SK-N-SH (cell line): ENCODE results near the gene PTGES3. TPM values are rescaled to one million over a fixed set of nuclear protein-coding genes. Genes with fewer than 3 reads are reported as not detected.

Experiments used
- CTCF ChIA-PET: fragments of 300-600, 350-600 bp; formaldehyde crosslinking; extraction: SDS; loops from one replicate; lab custom pipeline; 2021; lab: Yijun Ruan, JAX
- POLR2A ChIA-PET: fragments of 350-600 bp; sonication (Branson Sonifier 250); formaldehyde crosslinking; extraction: SDS; loops from one replicate; lab custom pipeline; 2020; ENCODE audit warnings: antibody characterized with exemption, inconsistent platforms; lab: Yijun Ruan, JAX
- DNase-seq: peaks from one replicate; pipeline ENCODE4 v3.0.0; 2012
- H2AFZ ChIP-seq: fragments of 200-600 bp; sonication (generic); 2 replicates; pipeline ENCODE4 v1.8.1; 2016; ENCODE audit warnings: antibody characterized with exemption, mild to moderate bottlenecking, low read depth
- H3F3A ChIP-seq: fragments of 200-600 bp; sonication (generic); replicated peaks from 2 replicates; pipeline ENCODE3; 2016; ENCODE audit warnings: antibody characterized with exemption, mild to moderate bottlenecking; ENCODE audit not compliant: insufficient read depth
- H3K27ac ChIP-seq, 2 experiments: fragments of 200-500 bp in 1 of 2; fragments of 200-600 bp in 1 of 2; sonication (Bioruptor generic) in 1 of 2; sonication (generic), shearing (Covaris generic) in 1 of 2; 2 replicates each; pipeline versions ENCODE4 v1.5.1 to v1.6.1; 2014 to 2016; ENCODE audit warnings: low read depth in 2 of 2, inconsistent platforms in 1 of 2, low read length in 1 of 2, mild to moderate bottlenecking in 1 of 2, mixed read lengths in 1 of 2
- H3K27me3 ChIP-seq: fragments of 200-600 bp; sonication (generic), shearing (Covaris generic); 2 replicates; pipeline ENCODE4 v1.6.1; 2016; ENCODE audit warnings: mixed run types; ENCODE audit not compliant: insufficient read depth
- H3K36me3 ChIP-seq, 2 experiments: fragments of 200-500 bp in 1 of 2; fragments of 200-600 bp in 1 of 2; sonication (Bioruptor generic) in 1 of 2; sonication (generic) in 1 of 2; replicated peaks in 1 of 2; 2 replicates each; pipeline versions ENCODE3 to v1.5.1; 2014 to 2016; ENCODE audit warnings: low read length in 1 of 2, mild to moderate bottlenecking in 1 of 2; ENCODE audit not compliant: insufficient read depth in 2 of 2, control insufficient read depth in 1 of 2
- H3K4me1 ChIP-seq, 2 experiments: fragments of 200-500 bp in 1 of 2; fragments of 200-600 bp in 1 of 2; sonication (Bioruptor generic) in 1 of 2; sonication (generic), shearing (Covaris generic) in 1 of 2; 2 replicates each; pipeline versions ENCODE4 v1.5.1 to v1.6.1; 2014 to 2016; ENCODE audit warnings: low read depth in 1 of 2, low read length in 1 of 2, mixed run types in 1 of 2; ENCODE audit not compliant: insufficient read depth in 2 of 2, control insufficient read depth in 1 of 2
- H3K4me2 ChIP-seq: fragments of 200-600 bp; sonication (generic), shearing (Covaris generic); 2 replicates; pipeline ENCODE4 v1.6.1; 2017; ENCODE audit warnings: mixed run types
- H3K4me3 ChIP-seq, 2 experiments: fragments of 200-500 bp in 1 of 2; fragments of 200-600 bp in 1 of 2; sonication (Bioruptor generic) in 1 of 2; sonication (generic), shearing (Covaris generic) in 1 of 2; 2 replicates each; pipeline versions ENCODE4 v1.5.1 to v1.8.1; 2014 to 2016; ENCODE audit warnings: low read depth in 2 of 2, inconsistent platforms in 1 of 2, low read length in 1 of 2, mild to moderate bottlenecking in 1 of 2, mixed read lengths in 1 of 2, moderate library complexity in 1 of 2
- H3K79me2 ChIP-seq: fragments of 200-600 bp; sonication (generic); 2 replicates; pipeline ENCODE4 v1.8.1; 2017; ENCODE audit warnings: mild to moderate bottlenecking; ENCODE audit not compliant: insufficient read depth
- H3K9ac ChIP-seq: fragments of 200-600 bp; sonication (generic); 2 replicates; pipeline ENCODE4 v1.6.1; 2017; ENCODE audit warnings: mixed run types
- H3K9me2 ChIP-seq: fragments of 200-600 bp; sonication (generic); 2 replicates; pipeline ENCODE4 v1.6.1; 2017; ENCODE audit warnings: mixed run types
- H3K9me3 ChIP-seq: fragments of 200-600 bp; sonication (generic); 2 replicates; pipeline ENCODE4 v1.6.1; 2017; ENCODE audit warnings: mixed run types, mild to moderate bottlenecking, moderate library complexity
- H4K20me1 ChIP-seq: fragments of 200-600 bp; sonication (generic); 2 replicates; pipeline ENCODE4 v1.6.1; 2017; ENCODE audit warnings: mild to moderate bottlenecking, mixed run types; ENCODE audit not compliant: insufficient read depth
- CHD2 ChIP-seq: fragments of 150-350 bp; IDR thresholded peaks from 2 replicates; pipeline ENCODE4 v1.6.1; 2018; ENCODE audit warnings: low read length; ENCODE audit not compliant: partially characterized antibody
- EZH2phosphoT487 ChIP-seq: fragments of 200-600 bp; sonication (generic); IDR thresholded peaks from 2 replicates; pipeline ENCODE4 v1.6.1; 2017; ENCODE audit warnings: low read depth, mixed run types, mild to moderate bottlenecking, antibody characterized with exemption, moderate library complexity, borderline replicate concordance
- GABPA ChIP-seq: IDR thresholded peaks from 2 replicates; pipeline ENCODE4 v1.4.0; 2012; ENCODE audit warnings: low read depth, mild to moderate bottlenecking
- MXI1 ChIP-seq: IDR thresholded peaks from 2 replicates; pipeline ENCODE4 v1.6.1; 2012; ENCODE audit warnings: mild to moderate bottlenecking, low read depth, low read length, improper control_type of control experiment
- NFIC ChIP-seq: IDR thresholded peaks from 2 replicates; pipeline ENCODE4 v1.4.0; 2012; ENCODE audit warnings: borderline replicate concordance
- NRF1 ChIP-seq: IDR thresholded peaks from 2 replicates; pipeline ENCODE4 v1.6.1; 2012; ENCODE audit warnings: low read depth, mild to moderate bottlenecking, low read length
- RCOR1 ChIP-seq: fragments of 150-350 bp; IDR thresholded peaks from 2 replicates; pipeline ENCODE4 v1.6.1; 2017; ENCODE audit warnings: antibody characterized with exemption, low read length
- TAF1 ChIP-seq: IDR thresholded peaks from 2 replicates; pipeline ENCODE4 v1.6.1; 2012; ENCODE audit warnings: low read depth, mild to moderate bottlenecking, low read length, moderate library complexity, borderline replicate concordance
- YY1 ChIP-seq: IDR thresholded peaks from 2 replicates; pipeline ENCODE4 v1.4.0; 2012; ENCODE audit warnings: low read depth, mild to moderate bottlenecking
- WGBS: methylation state at CpG from one replicate; pipeline ENCODE4 v1.1.6; 2017; ENCODE audit warnings: low lambda C conversion rate; 5-methylcytosine and 5-hydroxymethylcytosine counted together
- polyA plus RNA-seq, 3 experiments: library from polyadenylated mRNA; depleted of rRNA; stranded (reverse); fragments of >200 nt; gene quantifications; 2 replicates each; pipeline ENCODE4 v1.2.3, GENCODE V29; 2012
- TF ChIP-seq, protein P1 (sequence below): IDR thresholded peaks from 2 replicates; pipeline ENCODE4 v1.4.0; 2012; ENCODE audit warnings: low read depth, borderline replicate concordance
- TF ChIP-seq, protein P2 (sequence below): fragments of 150-350 bp; IDR thresholded peaks from 2 replicates; pipeline ENCODE4 v1.6.1; 2017; ENCODE audit warnings: antibody characterized with exemption, low read length, low read depth, borderline replicate concordance
- TF ChIP-seq, protein P3 (sequence below): IDR thresholded peaks from 2 replicates; pipeline ENCODE4; 2012
- TF ChIP-seq, protein P4 (sequence below): IDR thresholded peaks from 2 replicates; pipeline ENCODE4 v1.6.1; 2012; ENCODE audit warnings: mild to moderate bottlenecking, low read depth, low read length, moderate library complexity
- TF ChIP-seq, protein P5 (sequence below): IDR thresholded peaks from 2 replicates; pipeline ENCODE4 v1.4.0; 2012; ENCODE audit warnings: low read depth

Gene PTGES3
- polyA plus RNA-seq, 1 of the 3 experiments (the other 2 are of a cell fraction): 38.9 TPM

DNA sequence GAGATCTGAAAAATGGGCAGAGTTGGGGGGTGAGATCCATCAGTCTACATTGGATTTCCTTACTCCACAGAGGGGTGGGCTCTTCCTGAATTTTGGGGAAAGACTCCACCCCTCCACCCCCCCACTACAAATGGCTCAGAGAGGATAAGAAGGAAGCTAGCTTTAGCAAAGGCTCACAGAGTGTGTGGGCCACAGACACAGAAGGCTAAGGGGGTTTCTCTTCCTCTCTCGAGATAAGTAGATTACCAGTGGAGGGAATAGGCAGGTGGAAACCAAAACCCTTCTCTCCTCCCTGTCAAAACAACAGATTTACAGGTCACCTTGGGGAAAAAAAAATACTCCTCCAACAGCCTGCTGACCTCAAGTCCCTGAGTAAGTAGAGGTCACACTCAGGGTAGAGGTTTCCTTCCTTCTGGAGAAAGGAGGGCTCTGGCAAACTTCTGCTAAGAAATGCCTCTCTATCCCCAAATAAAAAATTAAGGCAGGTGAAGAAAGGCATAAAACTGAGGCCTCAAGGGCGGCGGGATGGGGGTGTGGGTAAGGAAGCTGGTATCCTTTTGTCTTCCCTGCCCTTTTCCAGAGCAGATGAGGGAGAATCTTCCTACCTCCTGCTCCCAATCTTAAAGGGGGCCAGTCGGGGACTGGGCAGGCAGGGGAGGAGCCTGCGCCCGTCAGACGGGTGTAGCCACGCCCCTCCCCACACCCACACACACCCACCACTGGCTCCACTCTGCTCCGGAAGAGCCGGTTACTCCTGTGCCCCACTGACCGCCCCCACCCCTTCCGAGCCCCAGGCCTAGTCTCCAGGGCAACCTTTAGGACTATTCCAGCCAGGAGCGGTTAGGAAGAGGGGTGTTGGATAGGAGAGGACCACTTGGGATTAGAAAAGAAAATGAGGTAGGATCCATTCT is 56.0 kb downstream of the PTGES3 start:
- Histone ChIP-seq H3K9me2 (no peaks in the 10 kb centered on the region), H3K9ac (no peak overlapping the region), H4K20me1 (peaks cover 50% of the 10 kb centered on the region), H3K27me3 (no peaks in the 10 kb centered on the region), H3K36me3 (peaks cover 0 to 6% of the 10 kb centered on the region in 2 experiments), H3K4me3 (peak overlapping the region; percentile 26 to 33; a peak in 3 of 4 replicates), H3K4me1 (peaks cover 19 to 52% of the 10 kb centered on the region in 2 experiments), H3K9me3 (no peaks in the 10 kb centered on the region), H3K27ac (peak overlapping the region in 1 of 2 experiments; percentile 34; a peak in 2 of 4 replicates), H3F3A (peaks cover 30% of the 10 kb centered on the region), H2AFZ (no peak overlapping the region), H3K4me2 (peak overlapping the region; percentile 98), H3K79me2 (peaks cover 77% of the 10 kb centered on the region)
- CTCF ChIA-PET: interaction anchor here (0.6 to 1.3 kb wide), 5 partner anchors 14 to 130 kb away, joined by 3 to 5 read pairs (median 3); no protein-coding TSS in a partner anchor
- WGBS: 20% methylated on average over 13 of the region's 13 CpGs
- peak; percentile 82 for DNase-seq
- peak; percentile 14; the same call in 1 of the 2 replicates for TF ChIP-seq NRF1
- TF ChIP-seq MXI1: peak; percentile 42; the same call in 1 of the 2 replicates
- TF ChIP-seq CHD2: peak; percentile 23
- TF ChIP-seq, protein P1, sequence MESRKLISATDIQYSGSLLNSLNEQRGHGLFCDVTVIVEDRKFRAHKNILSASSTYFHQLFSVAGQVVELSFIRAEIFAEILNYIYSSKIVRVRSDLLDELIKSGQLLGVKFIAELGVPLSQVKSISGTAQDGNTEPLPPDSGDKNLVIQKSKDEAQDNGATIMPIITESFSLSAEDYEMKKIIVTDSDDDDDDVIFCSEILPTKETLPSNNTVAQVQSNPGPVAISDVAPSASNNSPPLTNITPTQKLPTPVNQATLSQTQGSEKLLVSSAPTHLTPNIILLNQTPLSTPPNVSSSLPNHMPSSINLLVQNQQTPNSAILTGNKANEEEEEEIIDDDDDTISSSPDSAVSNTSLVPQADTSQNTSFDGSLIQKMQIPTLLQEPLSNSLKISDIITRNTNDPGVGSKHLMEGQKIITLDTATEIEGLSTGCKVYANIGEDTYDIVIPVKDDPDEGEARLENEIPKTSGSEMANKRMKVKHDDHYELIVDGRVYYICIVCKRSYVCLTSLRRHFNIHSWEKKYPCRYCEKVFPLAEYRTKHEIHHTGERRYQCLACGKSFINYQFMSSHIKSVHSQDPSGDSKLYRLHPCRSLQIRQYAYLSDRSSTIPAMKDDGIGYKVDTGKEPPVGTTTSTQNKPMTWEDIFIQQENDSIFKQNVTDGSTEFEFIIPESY: no peak
- POLR2A ChIA-PET: no interaction called here

DNA sequence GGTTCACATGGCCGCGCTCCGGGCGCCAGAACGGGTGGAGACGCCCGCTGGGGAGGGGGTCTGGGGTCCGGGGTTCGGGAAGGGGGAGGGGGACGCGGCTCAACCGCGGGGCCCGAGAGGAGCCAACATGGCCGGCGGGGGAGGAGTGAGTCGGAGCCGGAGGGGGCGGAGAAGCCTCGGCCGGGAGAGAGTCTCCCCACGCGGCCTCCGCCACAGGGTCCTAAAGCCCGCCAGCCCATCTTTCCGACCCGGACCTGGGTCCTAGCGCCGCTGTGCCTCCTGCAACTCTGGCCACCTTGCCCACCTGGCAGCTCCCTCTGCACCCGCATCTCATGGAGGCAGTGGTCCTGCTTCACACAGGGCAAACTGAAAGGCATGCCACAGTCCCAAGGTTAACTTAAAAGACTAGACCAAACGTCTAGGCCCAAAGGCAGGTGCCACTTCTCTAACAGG is 57.9 kb downstream of the PTGES3 start, which contains the start of gene BAZ2A:
TSS of gene BAZ2A (minus strand) at position 147 of the 453 bp plus-strand sequence. CDS start 12,796 bp downstream, outside the sequence.
- Histone ChIP-seq H3K79me2 (peaks cover 87% of the 10 kb centered on the region), H3K4me3 (peak within 1 kb of the TSS; percentile 71 to 94), H3K9me3 (no peaks in the 10 kb centered on the region), H3K36me3 (peaks cover 10 to 18% of the 10 kb centered on the region in 2 experiments), H3K27me3 (no peaks in the 10 kb centered on the region), H4K20me1 (peaks cover 66% of the 10 kb centered on the region), H3K27ac (peak within 1 kb of the TSS; percentile 80 to 89), H3K4me1 (peaks cover 19 to 39% of the 10 kb centered on the region in 2 experiments), H3K4me2 (peak within 1 kb of the TSS; percentile 81), H3K9ac (peak within 1 kb of the TSS; percentile 83), H3K9me2 (no peaks in the 10 kb centered on the region), H2AFZ (no peak within 1 kb of the TSS; the same call in 1 of the 2 replicates), H3F3A (peaks cover 18% of the 10 kb centered on the region)
- DNase-seq: peak; percentile 97
- WGBS: 3% methylated on average over 2 of the region's 31 CpGs
- POLR2A ChIA-PET: interaction anchor here (1.0 kb wide), 1 partner anchor 375 kb away, joined by 3 read pairs; no protein-coding TSS in a partner anchor
- CTCF ChIA-PET: interaction anchor here (0.8 to 2.6 kb wide), 5 partner anchors 9 to 551 kb away, joined by 3 to 13 read pairs (median 3); partner anchors contain the start of genes ERBB3 and ZC3H10
- peak; percentile 64; the same call in 1 of the 2 replicates for TF ChIP-seq TAF1
- TF ChIP-seq, protein P2, sequence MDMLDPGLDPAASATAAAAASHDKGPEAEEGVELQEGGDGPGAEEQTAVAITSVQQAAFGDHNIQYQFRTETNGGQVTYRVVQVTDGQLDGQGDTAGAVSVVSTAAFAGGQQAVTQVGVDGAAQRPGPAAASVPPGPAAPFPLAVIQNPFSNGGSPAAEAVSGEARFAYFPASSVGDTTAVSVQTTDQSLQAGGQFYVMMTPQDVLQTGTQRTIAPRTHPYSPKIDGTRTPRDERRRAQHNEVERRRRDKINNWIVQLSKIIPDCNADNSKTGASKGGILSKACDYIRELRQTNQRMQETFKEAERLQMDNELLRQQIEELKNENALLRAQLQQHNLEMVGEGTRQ: no peak
- no peak for TF ChIP-seq EZH2phosphoT487
- peak; percentile 53; the same call in 1 of the 2 replicates for TF ChIP-seq GABPA
- peak; percentile 84 for TF ChIP-seq YY1
- TF ChIP-seq CHD2: peak; percentile 75
- TF ChIP-seq NFIC: no peak
- TF ChIP-seq, protein P3, sequence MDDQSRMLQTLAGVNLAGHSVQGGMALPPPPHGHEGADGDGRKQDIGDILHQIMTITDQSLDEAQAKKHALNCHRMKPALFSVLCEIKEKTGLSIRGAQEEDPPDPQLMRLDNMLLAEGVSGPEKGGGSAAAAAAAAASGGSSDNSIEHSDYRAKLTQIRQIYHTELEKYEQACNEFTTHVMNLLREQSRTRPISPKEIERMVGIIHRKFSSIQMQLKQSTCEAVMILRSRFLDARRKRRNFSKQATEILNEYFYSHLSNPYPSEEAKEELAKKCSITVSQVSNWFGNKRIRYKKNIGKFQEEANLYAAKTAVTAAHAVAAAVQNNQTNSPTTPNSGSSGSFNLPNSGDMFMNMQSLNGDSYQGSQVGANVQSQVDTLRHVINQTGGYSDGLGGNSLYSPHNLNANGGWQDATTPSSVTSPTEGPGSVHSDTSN: peak; percentile 83
- TF ChIP-seq, protein P4, sequence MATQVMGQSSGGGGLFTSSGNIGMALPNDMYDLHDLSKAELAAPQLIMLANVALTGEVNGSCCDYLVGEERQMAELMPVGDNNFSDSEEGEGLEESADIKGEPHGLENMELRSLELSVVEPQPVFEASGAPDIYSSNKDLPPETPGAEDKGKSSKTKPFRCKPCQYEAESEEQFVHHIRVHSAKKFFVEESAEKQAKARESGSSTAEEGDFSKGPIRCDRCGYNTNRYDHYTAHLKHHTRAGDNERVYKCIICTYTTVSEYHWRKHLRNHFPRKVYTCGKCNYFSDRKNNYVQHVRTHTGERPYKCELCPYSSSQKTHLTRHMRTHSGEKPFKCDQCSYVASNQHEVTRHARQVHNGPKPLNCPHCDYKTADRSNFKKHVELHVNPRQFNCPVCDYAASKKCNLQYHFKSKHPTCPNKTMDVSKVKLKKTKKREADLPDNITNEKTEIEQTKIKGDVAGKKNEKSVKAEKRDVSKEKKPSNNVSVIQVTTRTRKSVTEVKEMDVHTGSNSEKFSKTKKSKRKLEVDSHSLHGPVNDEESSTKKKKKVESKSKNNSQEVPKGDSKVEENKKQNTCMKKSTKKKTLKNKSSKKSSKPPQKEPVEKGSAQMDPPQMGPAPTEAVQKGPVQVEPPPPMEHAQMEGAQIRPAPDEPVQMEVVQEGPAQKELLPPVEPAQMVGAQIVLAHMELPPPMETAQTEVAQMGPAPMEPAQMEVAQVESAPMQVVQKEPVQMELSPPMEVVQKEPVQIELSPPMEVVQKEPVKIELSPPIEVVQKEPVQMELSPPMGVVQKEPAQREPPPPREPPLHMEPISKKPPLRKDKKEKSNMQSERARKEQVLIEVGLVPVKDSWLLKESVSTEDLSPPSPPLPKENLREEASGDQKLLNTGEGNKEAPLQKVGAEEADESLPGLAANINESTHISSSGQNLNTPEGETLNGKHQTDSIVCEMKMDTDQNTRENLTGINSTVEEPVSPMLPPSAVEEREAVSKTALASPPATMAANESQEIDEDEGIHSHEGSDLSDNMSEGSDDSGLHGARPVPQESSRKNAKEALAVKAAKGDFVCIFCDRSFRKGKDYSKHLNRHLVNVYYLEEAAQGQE: peak; percentile 15; the same call in 1 of the 2 replicates
- peak; percentile 53 for TF ChIP-seq MXI1
- peak; percentile 52; the same call in 1 of the 2 replicates for TF ChIP-seq RCOR1
- TF ChIP-seq, protein P5, sequence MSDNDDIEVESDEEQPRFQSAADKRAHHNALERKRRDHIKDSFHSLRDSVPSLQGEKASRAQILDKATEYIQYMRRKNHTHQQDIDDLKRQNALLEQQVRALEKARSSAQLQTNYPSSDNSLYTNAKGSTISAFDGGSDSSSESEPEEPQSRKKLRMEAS: peak; percentile 95
